Neural cell (in vitro differentiated cells): ENCODE results near the gene LRMDA.

Experiments used
- CTCF ChIP-seq: fragments of 450-650 bp; IDR thresholded peaks from 2 replicates; pipeline ENCODE4 v1.5.1; 2014; ENCODE audit warnings: antibody characterized with exemption, mild to moderate bottlenecking, moderate library complexity; ENCODE audit not compliant: poor library complexity, severe bottlenecking
- EP300 ChIP-seq: fragments of 450-650 bp; conservative IDR thresholded peaks from 2 replicates; pipeline ENCODE4 v1.6.1; 2014; ENCODE audit warnings: antibody characterized with exemption, mild to moderate bottlenecking, moderate library complexity; ENCODE audit not compliant: poor library complexity, severe bottlenecking
- MXI1 ChIP-seq: fragments of 450-650 bp; conservative IDR thresholded peaks from 2 replicates; pipeline ENCODE4 v1.6.1; 2014; ENCODE audit warnings: antibody characterized with exemption, mild to moderate bottlenecking; ENCODE audit not compliant: poor library complexity, severe bottlenecking
- POLR2AphosphoS5 ChIP-seq: IDR thresholded peaks from 2 replicates; pipeline ENCODE4 v1.6.1; 2012
- REST ChIP-seq: IDR thresholded peaks from 2 replicates; pipeline ENCODE4 v1.6.1; 2012; ENCODE audit warnings: borderline replicate concordance

GRCh38 chr10:75394221-75394620 is 37.2 kb upstream of the LRMDA start:
- TF ChIP-seq POLR2AphosphoS5 = no peak
- TF ChIP-seq REST = no peak
- no peak for TF ChIP-seq CTCF
- no peak for TF ChIP-seq EP300
- no peak for TF ChIP-seq MXI1
